Measurements from ENCODE around the gene EIF4E.

EIF4E gene

DNA sequence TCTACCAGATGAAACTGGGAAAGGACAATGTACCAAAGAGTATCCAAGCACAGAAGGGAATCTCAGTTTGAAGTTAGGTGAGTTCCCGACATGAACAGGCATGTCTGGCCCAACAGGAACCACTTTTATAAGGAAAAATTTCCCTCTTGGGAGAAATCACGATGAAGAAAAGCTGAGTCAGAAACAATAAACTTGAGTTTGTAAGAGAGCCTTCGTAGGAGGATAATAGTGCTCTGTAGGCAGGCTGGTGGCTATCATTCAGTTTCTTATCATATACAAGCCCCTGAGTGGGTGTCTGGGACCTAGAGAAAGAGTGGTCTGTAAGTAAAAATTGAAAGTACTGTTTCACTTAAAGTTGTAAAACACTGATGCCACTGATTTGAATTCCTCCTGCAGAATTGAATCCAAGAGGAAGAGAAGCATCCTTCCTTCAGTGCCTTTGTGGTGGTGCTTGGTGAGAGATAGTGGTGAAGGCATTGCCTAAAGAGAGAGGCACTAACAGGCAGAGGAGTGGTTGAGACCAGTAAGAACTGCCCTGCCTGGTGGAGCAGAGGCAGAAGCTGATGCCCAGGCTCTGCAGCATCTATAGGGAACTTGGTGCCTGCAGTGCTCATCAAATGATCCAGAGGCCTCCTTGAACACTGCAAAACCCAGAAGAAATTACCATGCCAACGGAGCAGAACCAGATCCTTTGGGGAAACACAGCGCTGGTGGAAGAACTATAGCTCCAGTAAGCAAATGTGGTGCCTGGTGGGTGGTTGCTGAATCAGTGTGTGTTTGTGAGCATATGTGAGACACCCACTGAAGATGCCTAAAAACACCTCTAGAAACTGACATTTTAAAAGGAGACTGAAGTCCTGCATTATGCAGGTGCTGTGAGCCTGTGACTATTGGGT is 34.9 kb upstream of the EIF4E start:
- H3K4me3 ChIP-seq (ENCODE audit: low read depth, low read length), result no peak overlapping the region
- DNase-seq (ENCODE audit: low read depth), result no peak
- TF ChIP-seq, protein P1, sequence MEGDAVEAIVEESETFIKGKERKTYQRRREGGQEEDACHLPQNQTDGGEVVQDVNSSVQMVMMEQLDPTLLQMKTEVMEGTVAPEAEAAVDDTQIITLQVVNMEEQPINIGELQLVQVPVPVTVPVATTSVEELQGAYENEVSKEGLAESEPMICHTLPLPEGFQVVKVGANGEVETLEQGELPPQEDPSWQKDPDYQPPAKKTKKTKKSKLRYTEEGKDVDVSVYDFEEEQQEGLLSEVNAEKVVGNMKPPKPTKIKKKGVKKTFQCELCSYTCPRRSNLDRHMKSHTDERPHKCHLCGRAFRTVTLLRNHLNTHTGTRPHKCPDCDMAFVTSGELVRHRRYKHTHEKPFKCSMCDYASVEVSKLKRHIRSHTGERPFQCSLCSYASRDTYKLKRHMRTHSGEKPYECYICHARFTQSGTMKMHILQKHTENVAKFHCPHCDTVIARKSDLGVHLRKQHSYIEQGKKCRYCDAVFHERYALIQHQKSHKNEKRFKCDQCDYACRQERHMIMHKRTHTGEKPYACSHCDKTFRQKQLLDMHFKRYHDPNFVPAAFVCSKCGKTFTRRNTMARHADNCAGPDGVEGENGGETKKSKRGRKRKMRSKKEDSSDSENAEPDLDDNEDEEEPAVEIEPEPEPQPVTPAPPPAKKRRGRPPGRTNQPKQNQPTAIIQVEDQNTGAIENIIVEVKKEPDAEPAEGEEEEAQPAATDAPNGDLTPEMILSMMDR (IDR thresholded peaks at IDR 0.05; ENCODE audit: control insufficient read depth, extremely low read depth, insufficient read depth), result no peak

GRCh38 chr4:98961770-98962169 is 32.8 kb upstream of the EIF4E start:
- no peak overlapping the region for H3K4me3 ChIP-seq (ENCODE audit: low read depth, low read length)
- DNase-seq (ENCODE audit: low read depth), result no peak
- TF ChIP-seq, protein P1 (IDR thresholded peaks at IDR 0.05; ENCODE audit: control insufficient read depth, extremely low read depth, insufficient read depth), result no peak

DNA sequence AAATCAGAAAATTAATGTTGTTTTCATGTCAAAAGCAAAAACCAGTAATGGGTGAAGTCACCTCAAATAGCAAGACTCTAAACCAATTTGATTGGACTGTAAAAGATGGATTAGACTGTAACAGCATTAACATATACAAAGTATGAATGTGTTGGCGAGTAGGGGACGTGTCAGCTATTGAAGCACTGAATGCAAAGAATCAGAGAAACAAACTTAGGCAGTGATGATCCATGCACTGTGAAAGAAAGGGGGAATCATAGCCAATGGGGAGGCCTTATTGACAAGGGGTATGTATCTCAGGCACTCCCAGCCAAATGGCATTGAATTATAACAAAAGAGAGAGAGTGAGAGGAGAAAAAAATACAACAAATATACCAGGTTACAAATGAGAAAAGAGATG is 30.5 kb upstream of the EIF4E start:
- TF ChIP-seq, protein P1 (IDR thresholded peaks at IDR 0.05; ENCODE audit: control insufficient read depth, extremely low read depth, insufficient read depth), result no peak
- H3K4me3 ChIP-seq (ENCODE audit: low read depth, low read length), result no peak overlapping the region
- DNase-seq (ENCODE audit: low read depth), result no peak

GRCh38 chr4:98958065-98958464 is 29.1 kb upstream of the EIF4E start:
- TF ChIP-seq, protein P1 (IDR thresholded peaks at IDR 0.05; ENCODE audit: control insufficient read depth, extremely low read depth, insufficient read depth), result no peak
- DNase-seq (ENCODE audit: low read depth), result no peak
- no peak overlapping the region for H3K4me3 ChIP-seq (ENCODE audit: low read depth, low read length)

GRCh38 chr4:98955229-98955628 is 26.3 kb upstream of the EIF4E start:
- H3K4me3 ChIP-seq (ENCODE audit: low read depth, low read length), result no peak overlapping the region
- no peak for DNase-seq (ENCODE audit: low read depth)
- TF ChIP-seq, protein P1 (IDR thresholded peaks at IDR 0.05; ENCODE audit: control insufficient read depth, extremely low read depth, insufficient read depth), result no peak

- TF ChIP-seq, protein P1 (IDR thresholded peaks at IDR 0.05; ENCODE audit: control insufficient read depth, extremely low read depth, insufficient read depth), result no peak
- H3K4me3 ChIP-seq (ENCODE audit: low read depth, low read length), result no peak overlapping the region
- DNase-seq (ENCODE audit: low read depth), result no peak
These were observed 22.8 kb upstream of the EIF4E start for GRCh38 chr4:98951710-98952109.

DNA sequence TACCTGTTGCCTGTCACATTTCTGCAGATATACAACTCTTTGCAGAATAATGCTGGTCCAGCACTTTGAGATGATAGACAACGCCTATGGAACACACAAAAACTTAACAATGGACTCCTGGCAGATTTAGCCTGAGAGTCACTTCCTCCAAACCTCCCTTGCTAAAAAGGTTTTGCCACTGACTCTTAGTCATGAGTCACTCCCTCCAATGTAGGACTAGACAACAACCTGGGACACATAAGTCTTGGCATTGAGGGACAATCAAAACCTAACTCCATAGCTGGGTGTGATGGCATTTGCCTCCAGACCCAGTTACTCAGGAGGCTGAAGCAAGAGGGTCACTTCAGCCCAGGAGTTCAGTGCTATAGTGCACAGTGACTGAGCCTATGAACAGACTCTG is 22.0 kb upstream of the EIF4E start:
- TF ChIP-seq, protein P1 (IDR thresholded peaks at IDR 0.05; ENCODE audit: control insufficient read depth, extremely low read depth, insufficient read depth), result no peak
- DNase-seq (ENCODE audit: low read depth), result no peak
- H3K4me3 ChIP-seq (ENCODE audit: low read depth, low read length), result no peak overlapping the region

Data from LNCaP clone FGC (cell line).